Testis (tissue), 3 donors: ENCODE results near the gene AP2A2. TPM values are rescaled to one million over a fixed set of nuclear protein-coding genes. Genes with fewer than 3 reads are reported as not detected.

Experiments used
- DNase-seq: peaks from one replicate; pipeline ENCODE4 v3.0.0-alpha.2; 2019
- H3K27ac ChIP-seq, 2 donors: fragments of 200-600 bp; sonication (generic); one replicate each; pipeline ENCODE4 v1.5.1; 2019
- H3K27me3 ChIP-seq: fragments of 200-600 bp; sonication (generic); one replicate; pipeline ENCODE4 v1.5.1; 2019
- H3K36me3 ChIP-seq: fragments of 200-600 bp; sonication (generic); one replicate; pipeline ENCODE4 v1.5.1; 2017; ENCODE audit warnings: low read depth; ENCODE audit errors: missing control alignments
- H3K4me1 ChIP-seq: fragments of 200-600 bp; sonication (generic); one replicate; pipeline ENCODE4 v1.5.1; 2019
- H3K4me3 ChIP-seq, 2 donors: fragments of 200-600 bp; sonication (generic); one replicate each; pipeline ENCODE4 v1.5.1; 2017 to 2019
- H3K9me3 ChIP-seq: fragments of 200-600 bp; sonication (generic); one replicate; pipeline ENCODE4 v1.5.1; 2017
- CTCF ChIP-seq, 3 experiments: fragments of 450-650 bp in 2 of 3; fragments of 200-600 bp in 1 of 3; sonication (generic) in 1 of 3; IDR thresholded peaks; one replicate each; pipeline ENCODE4 v1.5.1; 2016 to 2019; ENCODE audit warnings: antibody characterized with exemption in 3 of 3, mild to moderate bottlenecking in 2 of 3, moderate library complexity in 1 of 3
- POLR2A ChIP-seq: fragments of 450-650 bp; IDR thresholded peaks from one replicate; pipeline ENCODE4 v1.6.1; 2017; ENCODE audit warnings: antibody characterized with exemption, mild to moderate bottlenecking, moderate library complexity
- WGBS, 2 donors: methylation state at CpG; one replicate each; pipeline ENCODE4 v1.1.5; 2018; 5-methylcytosine and 5-hydroxymethylcytosine counted together
- intact Hi-C: fragments of 100-400 bp; cut with DNase I; formaldehyde crosslinking; loops from one replicate; pipeline ENCODE4 v1.15.1; 2023; ENCODE audit warnings: low total_unique reads
- polyA plus RNA-seq: library from polyadenylated mRNA; stranded (reverse); fragments of 350-450 nt; fragmentation: Illumina TruSeq; extraction: RNeasy Lipid Tissue Mini Kit (QIAGEN cat#74804); gene quantifications from one replicate; pipeline ENCODE4 v1.2.3, GENCODE V29; 2014; ENCODE audit warnings: low read depth, low replicate concordance; ENCODE audit not compliant: insufficient read depth
- total RNA-seq, 2 donors: library from RNA; depleted of rRNA; stranded (reverse); fragments of >200 nt; gene quantifications; one replicate each; pipeline ENCODE4 v1.2.3, GENCODE V29; 2016

Gene AP2A2
- total and polyA plus RNA-seq, 3 donors from 2014 or later, result 82.0 to 106 (median 95.0) TPM

DNA sequence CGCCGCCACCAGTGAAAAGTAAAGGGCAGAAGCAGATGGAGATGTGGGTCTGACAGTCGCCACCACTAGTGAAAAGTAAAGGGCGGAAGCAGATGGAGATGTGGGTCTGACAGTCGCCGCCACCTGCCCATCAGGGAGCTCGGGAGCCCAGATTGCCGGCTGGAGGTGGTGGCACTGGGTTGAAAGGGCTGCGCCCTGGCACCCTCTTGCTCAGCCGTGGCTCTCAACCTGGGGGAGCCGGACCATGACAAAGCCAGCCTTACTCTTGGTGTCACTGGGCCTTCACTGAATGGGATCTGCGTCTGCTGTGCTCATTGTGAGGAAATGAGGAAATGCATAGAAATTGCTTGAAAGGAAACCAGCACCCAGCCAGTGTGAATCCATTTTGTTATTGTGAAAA, 36.3 kb downstream of the AP2A2 start:
- intact Hi-C loops, result no loop called here
- H3K4me1 ChIP-seq, result no peaks in the 10 kb centered on the region
- H3K9me3 ChIP-seq, result no peaks in the 10 kb centered on the region
- no peak overlapping the region for H3K4me3 ChIP-seq
- no peak for TF ChIP-seq POLR2A
- TF ChIP-seq CTCF (IDR thresholded peaks at IDR 0.05), result no peak
- no peaks in the 10 kb centered on the region for H3K27me3 ChIP-seq
- no peak for DNase-seq
- WGBS, 2 donors, result 95 to 96% methylated on average over 12 of the region's 12 CpGs
- H3K27ac ChIP-seq, result no peak overlapping the region
- no peaks in the 10 kb centered on the region for H3K36me3 ChIP-seq

GRCh38 chr11:962688-963087, 37.0 kb downstream of the AP2A2 start:
- no peaks in the 10 kb centered on the region for H3K9me3 ChIP-seq
- TF ChIP-seq POLR2A (no peak), CTCF (IDR thresholded peaks at IDR 0.05) (no peak)
- no peaks in the 10 kb centered on the region for H3K4me1 ChIP-seq
- 91 to 95% methylated on average over 5 of the region's 5 CpGs for WGBS, 2 donors
- DNase-seq, result no peak
- no peak overlapping the region for H3K27ac ChIP-seq
- intact Hi-C loops, result no loop called here
- H3K36me3 ChIP-seq, result no peaks in the 10 kb centered on the region
- no peak overlapping the region for H3K4me3 ChIP-seq
- H3K27me3 ChIP-seq, result no peaks in the 10 kb centered on the region

DNA sequence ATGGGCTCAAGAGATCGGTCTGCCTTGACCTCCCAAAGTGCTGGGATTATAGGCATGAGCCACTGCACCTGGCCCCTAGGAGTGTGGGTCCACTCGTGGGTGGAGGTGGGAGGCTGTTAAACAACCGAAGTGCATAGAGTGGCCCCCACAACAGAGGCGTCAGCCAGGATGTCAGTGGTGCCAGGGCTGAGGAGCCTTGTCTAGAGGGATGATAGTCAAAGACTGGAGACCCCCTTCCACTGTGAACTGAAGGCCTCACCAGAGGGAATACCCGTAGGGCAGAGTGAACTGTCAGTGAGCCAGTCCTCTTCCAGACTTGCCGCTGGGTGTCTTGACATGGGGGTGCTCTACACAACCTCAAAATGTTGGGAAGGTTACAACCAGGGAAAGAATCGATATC, 38.2 kb downstream of the AP2A2 start:
- Histone ChIP-seq H3K9me3 (no peaks in the 10 kb centered on the region), H3K27me3 (no peaks in the 10 kb centered on the region), H3K4me3 (no peak overlapping the region), H3K4me1 (no peaks in the 10 kb centered on the region), H3K27ac (no peak overlapping the region), H3K36me3 (no peaks in the 10 kb centered on the region)
- WGBS, 2 donors, result 94 to 100% methylated on average over 7 of the region's 7 CpGs
- DNase-seq, result no peak
- intact Hi-C loops, result no loop called here
- TF ChIP-seq POLR2A, result no peak
- TF ChIP-seq CTCF (IDR thresholded peaks at IDR 0.05), result no peak

GRCh38 chr11:965206-965775, 39.6 kb downstream of the AP2A2 start:
- intact Hi-C loops, result no loop called here
- Histone ChIP-seq H3K36me3 (no peaks in the 10 kb centered on the region), H3K27ac (no peak overlapping the region), H3K9me3 (no peaks in the 10 kb centered on the region), H3K4me1 (no peaks in the 10 kb centered on the region), H3K4me3 (no peak overlapping the region), H3K27me3 (no peaks in the 10 kb centered on the region)
- 91% methylated on average over 13 of the region's 13 CpGs for WGBS, 2 donors
- no peak for TF ChIP-seq POLR2A
- TF ChIP-seq CTCF (IDR thresholded peaks at IDR 0.05), result no peak
- no peak for DNase-seq

DNA sequence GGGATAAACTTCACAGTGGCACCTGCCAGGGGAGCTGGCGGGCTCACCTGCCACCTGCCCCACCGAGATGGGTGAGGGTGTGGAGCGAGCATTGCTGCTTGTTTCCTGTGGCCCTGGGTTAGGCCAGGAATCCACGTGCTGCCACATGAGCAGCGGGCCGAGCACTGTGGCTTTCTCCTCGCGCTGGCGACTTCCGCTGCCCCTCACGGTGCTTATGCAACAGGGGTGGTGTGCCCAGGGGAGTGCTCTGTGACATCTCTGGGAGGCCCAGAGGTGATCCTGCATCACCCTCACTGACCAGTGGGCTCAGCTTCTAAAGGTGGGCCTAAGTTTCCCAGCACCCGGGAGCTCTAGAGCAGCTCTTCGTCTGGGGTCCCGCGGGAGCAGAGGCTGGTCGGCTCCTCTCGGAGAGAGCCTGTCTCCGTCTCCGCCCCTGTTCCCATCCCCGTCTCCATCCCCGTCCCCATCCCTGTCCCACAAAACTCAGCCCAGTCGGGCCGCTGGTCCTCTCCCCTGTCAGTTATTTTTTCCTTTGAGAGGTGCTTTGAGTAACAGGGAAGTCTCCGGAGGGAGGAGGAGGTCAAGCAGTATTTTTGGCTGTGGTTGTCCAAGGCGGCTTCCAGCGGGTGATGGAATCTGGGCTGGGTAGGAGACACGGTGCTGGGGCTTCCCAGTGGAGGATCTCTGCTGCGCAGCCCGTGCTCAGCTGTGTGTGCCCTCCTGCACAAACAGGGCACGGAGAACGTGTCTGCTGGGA, 42.5 kb downstream of the AP2A2 start:
- WGBS, 2 donors, result 65 to 77% methylated on average over 21 to 31 of the region's 31 CpGs
- no peak for TF ChIP-seq POLR2A
- no peak for TF ChIP-seq CTCF (IDR thresholded peaks at IDR 0.05)
- H3K27me3 ChIP-seq, result no peaks in the 10 kb centered on the region
- no peaks in the 10 kb centered on the region for H3K36me3 ChIP-seq
- DNase-seq, result no peak
- no peaks in the 10 kb centered on the region for H3K9me3 ChIP-seq
- H3K27ac ChIP-seq, result no peak overlapping the region
- intact Hi-C loops, result no loop called here
- H3K4me3 ChIP-seq, result no peak overlapping the region
- H3K4me1 ChIP-seq, result no peaks in the 10 kb centered on the region
